B cell (primary cell): ENCODE measurements around the gene CADPS. TPM values are rescaled to one million over a fixed set of nuclear protein-coding genes. Genes with fewer than 3 reads are reported as not detected.

Source experiments
- ATAC-seq: fragments of 200-7000 bp; cut with Tn5 transposase; one replicate; pipeline ENCODE4 v1.10.0; 2021; ENCODE audit warnings: low read depth, mild to moderate bottlenecking, moderate number of reproducible peaks, moderate library complexity
- CTCF ChIA-PET: fragments of 350-600 bp; sonication (Branson Sonifier 250); formaldehyde crosslinking; loops from one replicate; lab custom pipeline; 2021; ENCODE audit warnings: antibody characterized with exemption, inconsistent platforms; lab: Charles Lee
- POLR2A ChIA-PET: fragments of 350-600 bp; sonication (Branson Sonifier 250); formaldehyde crosslinking; loops from one replicate; lab custom pipeline; 2021; ENCODE audit warnings: antibody characterized with exemption; lab: Charles Lee
- DNase-seq: peaks from one replicate; pipeline ENCODE4 v3.0.0; 2013
- H2AFZ ChIP-seq: 2 replicates; pipeline ENCODE4 v1.6.1; 2012; ENCODE audit warnings: mild to moderate bottlenecking, low read depth, low read length; ENCODE audit not compliant: insufficient read depth, poor library complexity, severe bottlenecking
- H3K27ac ChIP-seq, 2 donors: 1 replicate in 1 of 2; 2 replicates in 1 of 2; pipeline ENCODE4 v1.5.1; 2012 to 2013; ENCODE audit warnings: low read length in 2 of 2, mild to moderate bottlenecking in 2 of 2, moderate library complexity in 1 of 2
- H3K27me3 ChIP-seq, 4 experiments: fragments of 200-600 bp in 1 of 4; sonication (generic) in 1 of 4; replicated peaks in 1 of 4; 1 replicate in 2 of 4; 2 replicates in 2 of 4; pipeline versions ENCODE4 v1.6.1 to v1.7.0; 2013 to 2016; ENCODE audit warnings: low read length in 3 of 4, mild to moderate bottlenecking in 2 of 4, mixed read lengths in 1 of 4, moderate library complexity in 1 of 4; ENCODE audit not compliant: insufficient read depth in 4 of 4, control insufficient read depth in 3 of 4; ENCODE audit errors: control extremely low read depth in 1 of 4
- H3K36me3 ChIP-seq, 2 experiments: replicated peaks in 1 of 2; 1 replicate in 1 of 2; 2 replicates in 1 of 2; pipeline versions ENCODE4 v1.6.1 to v1.7.1; 2013; ENCODE audit warnings: low read length in 1 of 2; ENCODE audit not compliant: insufficient read depth in 2 of 2, control insufficient read depth in 1 of 2; ENCODE audit errors: control extremely low read depth in 1 of 2, extremely low read depth in 1 of 2
- H3K4me1 ChIP-seq, 2 donors: fragments of 200-600 bp in 1 of 2; sonication (generic) in 1 of 2; 1 replicate in 1 of 2; 2 replicates in 1 of 2; pipeline versions ENCODE4 v1.5.1 to v1.6.1; 2013 to 2017; ENCODE audit warnings: low read length in 2 of 2; ENCODE audit not compliant: control insufficient read depth in 2 of 2, insufficient read depth in 2 of 2
- H3K4me2 ChIP-seq: replicated peaks from 2 replicates; pipeline ENCODE3; 2012; ENCODE audit warnings: mild to moderate bottlenecking, low read depth, low read length; ENCODE audit not compliant: poor library complexity, severe bottlenecking
- H3K4me3 ChIP-seq, 5 experiments: fragments of 200-600 bp in 1 of 5; sonication (generic) in 1 of 5; 1 replicate in 3 of 5; 2 replicates in 2 of 5; pipeline versions ENCODE4 v1.5.1 to v1.7.0; 2011 to 2016; ENCODE audit warnings: low read length in 4 of 5, mild to moderate bottlenecking in 4 of 5, low read depth in 2 of 5, control low read depth in 1 of 5, moderate library complexity in 1 of 5; ENCODE audit not compliant: insufficient read depth in 1 of 5; ENCODE audit errors: control extremely low read depth in 1 of 5, extremely low read depth in 1 of 5
- H3K79me2 ChIP-seq: fragments of 200-600 bp; sonication (generic); one replicate; pipeline ENCODE4 v1.6.0; 2016; ENCODE audit warnings: low read length; ENCODE audit not compliant: control insufficient read depth, insufficient read depth
- H3K9ac ChIP-seq: fragments of 200-600 bp; sonication (generic); 2 replicates; pipeline ENCODE4 v1.6.1; 2017; ENCODE audit warnings: mild to moderate bottlenecking, low read length, moderate library complexity
- H3K9me3 ChIP-seq, 3 donors: one replicate each; pipeline versions ENCODE4 v1.6.1 to v1.7.1; 2013; ENCODE audit warnings: low read length in 2 of 3; ENCODE audit not compliant: control insufficient read depth in 2 of 3, insufficient read depth in 1 of 3; ENCODE audit errors: control extremely low read depth in 1 of 3
- H4K20me1 ChIP-seq: 2 replicates; pipeline ENCODE4 v1.6.0; 2012; ENCODE audit warnings: mild to moderate bottlenecking, low read length; ENCODE audit not compliant: insufficient read depth, control insufficient read depth, poor library complexity, severe bottlenecking
- H3K27ac Mint-ChIP-seq: one replicate; pipeline ENCODE4 v1.8.0; 2021; ENCODE audit warnings: mixed read lengths
- H3K27me3 Mint-ChIP-seq: one replicate; pipeline ENCODE4 v1.8.0; 2021; ENCODE audit warnings: mixed read lengths
- H3K4me1 Mint-ChIP-seq: one replicate; pipeline ENCODE4 v1.8.0; 2021; ENCODE audit warnings: mixed read lengths
- H3K4me3 Mint-ChIP-seq: one replicate; pipeline ENCODE4 v1.8.0; 2021; ENCODE audit warnings: mixed read lengths
- H3K9me3 Mint-ChIP-seq: one replicate; pipeline ENCODE4 v1.8.0; 2022; ENCODE audit warnings: mixed read lengths; ENCODE audit not compliant: insufficient read depth
- EZH2 ChIP-seq: IDR thresholded peaks from 2 replicates; pipeline ENCODE4 v1.6.1; 2012; ENCODE audit warnings: borderline replicate concordance, low read depth, mild to moderate bottlenecking, moderate library complexity, low read length; ENCODE audit not compliant: insufficient read depth, poor library complexity, severe bottlenecking
- WGBS: methylation state at CpG from one replicate; pipeline ENCODE4 v1.1.5; 2013; ENCODE audit warnings: missing lambda C conversion rate; ENCODE audit not compliant: insufficient coverage; 5-methylcytosine and 5-hydroxymethylcytosine counted together
- intact Hi-C: fragments of 100-400 bp; cut with micrococcal nuclease; formaldehyde crosslinking; loops from one replicate; pipeline ENCODE4 v1.10.0; 2022
- polyA plus RNA-seq: library from polyadenylated mRNA; depleted of rRNA; stranded (reverse); fragments of >200 nt; gene quantifications from 2 replicates; pipeline ENCODE4 v1.2.3, GENCODE V29; 2012
- total RNA-seq, 2 donors: library from RNA; stranded (reverse); fragments of 120-200 nt in 1 of 2; gene quantifications; 1 replicate in 1 of 2; 2 replicates in 1 of 2; pipeline versions ENCODE4 v1.2.3 to v1.2.4, GENCODE V29; 2013 to 2022
- TF ChIP-seq, protein P1 (sequence below): fragments of 200-600 bp; IDR thresholded peaks from one replicate; pipeline ENCODE4 v1.8.0; 2022; ENCODE audit warnings: antibody characterized with exemption, mild to moderate bottlenecking

Gene CADPS
- total and polyA plus RNA-seq, 2 donors (not counting 1 experiment from before 2014, with no cell fraction given) = 0.16 to 0.22 TPM

DNA sequence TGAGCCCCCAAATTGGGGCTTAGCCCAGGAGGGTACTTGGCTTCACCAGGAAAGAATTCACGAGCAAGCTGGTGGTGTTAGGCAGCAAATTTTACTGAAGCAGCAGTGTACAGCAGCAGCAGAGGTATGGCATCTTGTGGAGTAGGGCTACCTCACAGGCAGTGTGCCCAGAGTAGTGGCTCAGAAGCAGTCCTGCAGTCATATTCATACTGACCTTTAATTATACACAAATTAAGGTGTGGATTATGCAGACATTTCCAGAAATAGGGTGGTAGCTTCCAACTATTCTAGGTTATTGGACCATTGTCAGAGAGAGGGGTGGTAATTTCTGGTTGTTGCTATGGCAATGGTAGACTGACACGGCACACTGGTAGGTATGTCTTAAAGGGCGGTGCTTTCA lies 20.7 kb upstream of the CADPS start:
- Histone ChIP-seq H4K20me1 (no peaks in the 10 kb centered on the region), H3K9ac (no peak overlapping the region), H3K36me3 (no peaks in the 10 kb centered on the region), H3K9me3 (no peaks in the 10 kb centered on the region), H3K4me1 (no peaks in the 10 kb centered on the region), H3K27ac (no peak overlapping the region), H3K79me2 (no peaks in the 10 kb centered on the region), H3K4me2 (no peak overlapping the region), H3K4me3 (no peak overlapping the region), H3K27me3 (no peaks in the 10 kb centered on the region), H2AFZ (no peak overlapping the region)
- intact Hi-C loops = no loop called here
- TF ChIP-seq, protein P1, sequence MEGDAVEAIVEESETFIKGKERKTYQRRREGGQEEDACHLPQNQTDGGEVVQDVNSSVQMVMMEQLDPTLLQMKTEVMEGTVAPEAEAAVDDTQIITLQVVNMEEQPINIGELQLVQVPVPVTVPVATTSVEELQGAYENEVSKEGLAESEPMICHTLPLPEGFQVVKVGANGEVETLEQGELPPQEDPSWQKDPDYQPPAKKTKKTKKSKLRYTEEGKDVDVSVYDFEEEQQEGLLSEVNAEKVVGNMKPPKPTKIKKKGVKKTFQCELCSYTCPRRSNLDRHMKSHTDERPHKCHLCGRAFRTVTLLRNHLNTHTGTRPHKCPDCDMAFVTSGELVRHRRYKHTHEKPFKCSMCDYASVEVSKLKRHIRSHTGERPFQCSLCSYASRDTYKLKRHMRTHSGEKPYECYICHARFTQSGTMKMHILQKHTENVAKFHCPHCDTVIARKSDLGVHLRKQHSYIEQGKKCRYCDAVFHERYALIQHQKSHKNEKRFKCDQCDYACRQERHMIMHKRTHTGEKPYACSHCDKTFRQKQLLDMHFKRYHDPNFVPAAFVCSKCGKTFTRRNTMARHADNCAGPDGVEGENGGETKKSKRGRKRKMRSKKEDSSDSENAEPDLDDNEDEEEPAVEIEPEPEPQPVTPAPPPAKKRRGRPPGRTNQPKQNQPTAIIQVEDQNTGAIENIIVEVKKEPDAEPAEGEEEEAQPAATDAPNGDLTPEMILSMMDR = no peak
- TF ChIP-seq EZH2 = no peak
- DNase-seq (no peak), ATAC-seq (no peak)
- 58% methylated on average over 1 of the region's 3 CpGs for WGBS
- ChIA-PET CTCF (no interaction called here), POLR2A (no interaction called here)
- no peaks in the 10 kb centered on the region for H3K4me1 Mint-ChIP-seq
- no peaks in the 10 kb centered on the region for H3K9me3 Mint-ChIP-seq
- no peaks in the 10 kb centered on the region for H3K27me3 Mint-ChIP-seq
- no peak overlapping the region for H3K4me3 Mint-ChIP-seq
- no peak overlapping the region for H3K27ac Mint-ChIP-seq

DNA sequence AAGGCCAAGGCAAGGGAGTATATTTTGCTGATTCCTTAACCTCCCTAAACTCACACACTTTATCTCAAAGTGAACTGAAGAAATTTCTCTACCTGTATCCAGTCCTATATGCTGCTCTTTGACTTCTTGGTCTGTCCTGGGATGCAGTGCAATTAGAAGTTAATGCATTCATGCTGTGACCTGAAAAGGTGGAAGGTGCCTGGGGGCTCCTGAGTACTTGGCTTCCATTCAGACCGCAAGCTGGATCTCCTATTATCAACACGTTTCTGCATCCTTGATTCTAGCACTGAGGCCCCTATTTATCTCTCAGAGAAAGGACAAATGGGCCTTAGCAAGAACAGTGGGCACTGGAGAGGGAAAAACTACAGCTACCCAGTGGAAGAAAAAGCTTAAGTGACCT lies 17.7 kb upstream of the CADPS start:
- H3K9me3 Mint-ChIP-seq = no peaks in the 10 kb centered on the region
- no CpG with 5 or more reads among the region's 2 CpGs for WGBS
- no peak for DNase-seq
- H3K9ac ChIP-seq = no peak overlapping the region
- H3K79me2 ChIP-seq = no peaks in the 10 kb centered on the region
- no peak overlapping the region for H3K27ac ChIP-seq
- H3K9me3 ChIP-seq = no peaks in the 10 kb centered on the region
- no peaks in the 10 kb centered on the region for H3K27me3 Mint-ChIP-seq
- no peaks in the 10 kb centered on the region for H3K36me3 ChIP-seq
- no peak overlapping the region for H2AFZ ChIP-seq
- ChIA-PET CTCF (no interaction called here), POLR2A (no interaction called here)
- intact Hi-C loops = no loop called here
- ATAC-seq = no peak
- no peaks in the 10 kb centered on the region for H3K4me1 ChIP-seq
- H3K4me3 Mint-ChIP-seq = no peak overlapping the region
- H4K20me1 ChIP-seq = no peaks in the 10 kb centered on the region
- H3K27ac Mint-ChIP-seq = no peak overlapping the region
- no peaks in the 10 kb centered on the region for H3K4me1 Mint-ChIP-seq
- no peak for TF ChIP-seq EZH2
- TF ChIP-seq, protein P1 = no peak
- no peaks in the 10 kb centered on the region for H3K27me3 ChIP-seq
- no peak overlapping the region for H3K4me3 ChIP-seq
- H3K4me2 ChIP-seq = no peak overlapping the region
